ACC112 (cell line): Measurements from ENCODE around the gene E2F1.
"Not testable (repeated sequence)": the region's sequence is repeated elsewhere in the genome, so short reads cannot be mapped to it uniquely, and the experiment has no call there.

Experiments
- H2AFZ ChIP-seq: fragments of 200-600 bp; sonication (generic); one replicate; pipeline ENCODE4 v1.6.0; 2017; ENCODE audit warnings: antibody characterized with exemption, low read length; ENCODE audit not compliant: unreplicated experiment
- H3K27ac ChIP-seq: fragments of 200-600 bp; sonication (generic); 2 replicates; pipeline ENCODE4 v1.5.1; 2014; ENCODE audit warnings: low read depth, mild to moderate bottlenecking, antibody characterized with exemption, low read length, moderate library complexity
- H3K27me3 ChIP-seq: fragments of 200-600 bp; sonication (generic); 2 replicates; pipeline ENCODE4 v1.6.1; 2014; ENCODE audit warnings: mild to moderate bottlenecking, antibody characterized with exemption, low read length, moderate library complexity, mixed read lengths; ENCODE audit not compliant: insufficient read depth
- H3K36me3 ChIP-seq: fragments of 200-600 bp; sonication (generic); 2 replicates; pipeline ENCODE4 v1.6.1; 2016; ENCODE audit warnings: mild to moderate bottlenecking, antibody characterized with exemption, low read length, moderate library complexity, mixed read lengths; ENCODE audit not compliant: insufficient read depth
- H3K4me1 ChIP-seq: fragments of 200-600 bp; sonication (generic); one replicate; pipeline ENCODE4 v1.6.1; 2016; ENCODE audit warnings: low read length, mixed read lengths; ENCODE audit not compliant: insufficient read depth, unreplicated experiment, control insufficient read depth
- H3K4me3 ChIP-seq: fragments of 200-600 bp; sonication (generic); 2 replicates; pipeline ENCODE4 v1.5.1; 2014; ENCODE audit warnings: mild to moderate bottlenecking, low read depth, low read length
- H3K79me2 ChIP-seq: fragments of 200-600 bp; sonication (generic); one replicate; pipeline ENCODE4 v1.6.0; 2016; ENCODE audit warnings: low read length; ENCODE audit not compliant: control insufficient read depth, unreplicated experiment, insufficient read depth

The E2F1 gene

DNA sequence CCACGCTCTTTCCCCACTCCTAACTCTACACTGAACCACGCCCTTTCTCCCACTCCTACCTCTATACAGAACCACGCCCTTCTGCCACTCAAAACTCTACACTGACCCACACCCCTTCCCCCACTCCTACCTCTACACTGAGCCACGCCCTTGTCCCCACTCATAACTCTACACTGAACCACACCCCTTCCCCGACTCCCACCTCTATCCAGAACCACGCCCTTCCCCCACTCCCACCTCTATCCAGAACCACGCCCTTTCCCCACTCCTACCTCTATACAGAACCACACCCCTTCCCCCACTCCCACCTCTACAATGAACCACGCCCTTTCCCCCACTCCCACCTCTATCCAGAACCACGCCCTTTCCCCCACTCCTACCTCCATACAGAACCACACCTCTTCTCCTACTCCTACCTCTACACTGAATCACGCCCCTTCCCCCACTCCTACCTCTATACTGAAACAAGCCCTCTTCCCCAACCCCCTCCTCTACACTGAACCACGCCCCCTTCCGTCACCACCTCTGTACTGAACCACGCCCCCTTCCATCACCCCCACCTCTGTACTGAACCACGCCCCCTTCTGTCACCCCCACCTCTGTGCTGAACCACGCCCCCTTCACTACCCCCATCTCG lies 23.8 kb upstream of the E2F1 start:
- H3K27ac ChIP-seq = peak overlapping the region; percentile 61; the same call in 1 of the 2 replicates
- no peaks in the 10 kb centered on the region for H3K27me3 ChIP-seq
- H3K4me1 ChIP-seq = peaks cover 14% of the 10 kb centered on the region
- no peak overlapping the region for H2AFZ ChIP-seq
- no peaks in the 10 kb centered on the region for H3K79me2 ChIP-seq
- no peak overlapping the region for H3K4me3 ChIP-seq
- H3K36me3 ChIP-seq = no peaks in the 10 kb centered on the region

DNA sequence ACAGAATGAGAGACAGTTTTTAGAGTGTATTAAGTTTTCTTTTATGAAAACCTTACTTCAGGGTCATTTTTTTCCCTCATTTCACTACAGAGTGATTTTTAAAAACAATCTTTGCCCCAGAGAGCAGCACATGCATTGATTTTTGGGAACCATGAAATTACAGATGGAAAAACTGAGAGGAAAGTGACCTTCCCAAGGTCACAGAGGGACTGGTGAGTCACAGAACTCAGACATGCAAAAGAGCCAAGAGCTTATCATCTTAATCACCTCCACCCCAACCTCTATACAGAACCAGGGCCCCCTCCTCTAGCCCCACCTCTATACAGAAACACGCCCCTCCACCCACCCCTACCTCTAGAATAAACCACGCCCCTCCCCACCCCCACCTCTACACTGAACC lies 23.2 kb upstream of the E2F1 start:
- no peaks in the 10 kb centered on the region for H3K36me3 ChIP-seq

DNA sequence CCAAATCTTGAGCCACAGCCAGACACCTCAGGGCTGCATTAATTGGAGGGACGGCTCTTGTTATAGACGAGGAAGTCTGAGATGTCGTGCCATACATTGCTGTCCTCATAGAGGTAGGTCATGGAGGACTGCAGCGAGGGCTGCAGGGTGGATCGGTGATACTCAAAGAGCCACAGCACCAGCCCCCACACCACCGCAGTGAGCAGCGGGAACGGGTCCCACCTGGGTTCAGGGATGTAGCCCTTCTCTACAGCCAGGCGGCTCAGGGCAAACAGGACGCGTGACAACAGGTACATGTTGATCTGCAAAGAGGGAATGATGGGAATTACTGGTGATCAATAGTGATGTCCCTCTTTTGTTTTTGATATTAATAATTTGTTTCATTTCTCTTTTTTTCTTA lies 21.5 kb upstream of the E2F1 start:
- no peaks in the 10 kb centered on the region for H3K36me3 ChIP-seq
- no peak overlapping the region for H2AFZ ChIP-seq
- H3K27ac ChIP-seq = no peak overlapping the region
- no peaks in the 10 kb centered on the region for H3K79me2 ChIP-seq
- H3K27me3 ChIP-seq = no peaks in the 10 kb centered on the region
- no peak overlapping the region for H3K4me3 ChIP-seq
- H3K4me1 ChIP-seq = peaks cover 14% of the 10 kb centered on the region

More for the DNA sequence above, 23.2 kb upstream of the E2F1 start:
- Histone ChIP-seq H3K27me3 (no peaks in the 10 kb centered on the region), H3K4me1 (peaks cover 14% of the 10 kb centered on the region), H3K4me3 (no peak overlapping the region), H3K27ac (peak overlapping the region; percentile 61), H2AFZ (no peak overlapping the region), H3K79me2 (no peaks in the 10 kb centered on the region)

- H3K4me3 ChIP-seq = no peak overlapping the region
- H3K27ac ChIP-seq = no peak overlapping the region
- no peaks in the 10 kb centered on the region for H3K79me2 ChIP-seq
- no peak overlapping the region for H2AFZ ChIP-seq
- peaks cover 3% of the 10 kb centered on the region for H3K4me1 ChIP-seq
- H3K36me3 ChIP-seq = no peaks in the 10 kb centered on the region
- H3K27me3 ChIP-seq = no peaks in the 10 kb centered on the region
Observed at GRCh38 chr20:33704197-33704924, 18.2 kb upstream of the E2F1 start.

- H3K4me3 ChIP-seq = no peak overlapping the region
- no peak overlapping the region for H3K27ac ChIP-seq
- H3K4me1 ChIP-seq = no peaks in the 10 kb centered on the region
- H3K36me3 ChIP-seq = no peaks in the 10 kb centered on the region
- no peaks in the 10 kb centered on the region for H3K79me2 ChIP-seq
- H2AFZ ChIP-seq = no peak overlapping the region
- no peaks in the 10 kb centered on the region for H3K27me3 ChIP-seq
Observed at GRCh38 chr20:33703498-33704137, 17.4 kb upstream of the E2F1 start.

GRCh38 chr20:33702861-33703260 lies 16.7 kb upstream of the E2F1 start:
- Histone ChIP-seq H3K4me1 (no peaks in the 10 kb centered on the region), H3K4me3 (no peak overlapping the region), H3K36me3 (no peaks in the 10 kb centered on the region), H2AFZ (no peak overlapping the region), H3K27ac (no peak overlapping the region), H3K27me3 (no peaks in the 10 kb centered on the region), H3K79me2 (no peaks in the 10 kb centered on the region)

DNA sequence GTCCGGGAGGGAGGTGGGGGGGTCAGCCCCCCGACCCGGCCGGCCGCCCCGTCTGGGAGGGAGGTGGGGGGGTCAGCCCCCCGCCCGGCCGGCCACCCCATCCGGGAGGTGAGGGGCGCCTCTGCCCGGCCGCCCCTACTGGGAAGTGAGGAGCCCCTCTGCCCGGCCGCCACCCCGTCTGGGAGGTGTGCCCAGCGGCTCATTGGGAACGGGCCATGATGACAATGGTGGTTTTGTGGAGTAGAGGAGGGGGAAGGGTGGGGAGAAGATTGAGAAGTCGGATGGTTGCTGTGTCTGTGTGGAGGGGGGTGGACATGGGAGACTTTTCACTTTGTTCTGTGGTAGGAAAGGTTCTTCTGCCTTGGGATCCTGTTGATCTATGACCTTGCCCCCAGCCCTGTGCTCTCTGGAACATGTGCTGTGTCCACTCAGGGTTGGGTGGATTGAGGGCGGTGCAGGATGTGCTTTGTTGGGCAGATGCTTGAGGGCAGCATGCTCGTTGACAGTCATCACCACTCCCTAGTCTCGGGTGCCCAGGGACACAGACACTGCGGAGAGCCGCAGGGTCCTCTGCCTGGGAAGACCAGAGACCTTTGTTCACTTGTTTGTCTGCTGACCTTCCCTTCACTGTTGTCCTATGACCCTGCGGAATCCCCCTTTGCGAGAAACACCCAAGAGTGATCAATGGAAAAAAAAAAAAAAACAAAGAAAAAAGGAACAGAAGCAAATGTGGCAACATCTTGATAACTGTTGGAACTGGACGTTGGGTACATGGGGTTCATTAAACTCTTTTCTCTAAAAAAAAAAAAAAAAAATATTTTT lies 15.7 kb upstream of the E2F1 start:
- no peaks in the 10 kb centered on the region for H3K36me3 ChIP-seq
- H3K79me2 ChIP-seq = no peaks in the 10 kb centered on the region
- no peak overlapping the region for H2AFZ ChIP-seq
- no peak overlapping the region for H3K27ac ChIP-seq
- H3K27me3 ChIP-seq = no peaks in the 10 kb centered on the region
- peaks cover 4% of the 10 kb centered on the region for H3K4me1 ChIP-seq
- H3K4me3 ChIP-seq = no peak overlapping the region

GRCh38 chr20:33700696-33701441 lies 14.7 kb upstream of the E2F1 start:
- H3K4me3 ChIP-seq, H3K79me2 ChIP-seq: not testable (repeated sequence)

DNA sequence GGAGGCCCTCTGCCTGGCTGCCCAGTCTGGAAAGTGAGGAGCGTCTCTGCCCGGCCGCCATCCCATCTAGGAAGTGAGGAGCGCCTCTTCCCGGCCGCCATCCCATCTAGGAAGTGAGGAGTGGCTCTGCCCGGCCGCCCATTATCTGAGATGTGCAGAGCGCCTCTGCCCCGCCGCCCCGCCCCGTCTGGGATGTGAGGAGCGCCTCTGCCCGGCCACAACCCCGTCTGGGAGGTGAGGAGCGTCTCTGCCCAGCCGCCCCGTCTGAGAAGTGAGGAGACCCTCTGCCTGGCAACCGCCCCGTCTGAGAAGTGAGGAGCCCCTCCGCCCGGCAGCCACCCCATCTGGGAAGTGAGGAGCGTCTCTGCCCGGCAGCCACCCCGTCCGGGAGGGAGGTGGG lies 12.8 kb upstream of the E2F1 start:
- H3K36me3 ChIP-seq, H3K4me1 ChIP-seq, H3K27me3 ChIP-seq, H3K79me2 ChIP-seq, H3K4me3 ChIP-seq, H3K27ac ChIP-seq, H2AFZ ChIP-seq: not testable (repeated sequence)

More at GRCh38 chr20:33700696-33701441, 14.7 kb upstream of the E2F1 start:
- H3K36me3 ChIP-seq, H3K4me1 ChIP-seq, H3K27me3 ChIP-seq, H3K27ac ChIP-seq, H2AFZ ChIP-seq: not testable (repeated sequence)

GRCh38 chr20:33697129-33697528 lies 10.9 kb upstream of the E2F1 start:
- no peaks in the 10 kb centered on the region for H3K36me3 ChIP-seq
- H2AFZ ChIP-seq = peak overlapping the region; percentile 73
- no peaks in the 10 kb centered on the region for H3K79me2 ChIP-seq
- no peaks in the 10 kb centered on the region for H3K27me3 ChIP-seq
- no peak overlapping the region for H3K4me3 ChIP-seq
- no peak overlapping the region for H3K27ac ChIP-seq
- peaks cover 4% of the 10 kb centered on the region for H3K4me1 ChIP-seq
